Body of pancreas (tissue), 4 donors: ENCODE results near the gene ARAP1.
A peak's percentile ranks its signal among the peaks of the same experiment; 100 is the strongest.

Experiments used
- CTCF ChIP-seq, 7 experiments: fragments of 450-650 bp in 4 of 7; fragments of 200-600 bp in 3 of 7; sonication (generic) in 3 of 7; IDR thresholded peaks; one replicate each; pipeline ENCODE4 v1.5.1; 2016 to 2019; ENCODE audit warnings: antibody characterized with exemption in 7 of 7
- POLR2A ChIP-seq, 3 donors: fragments of 450-650 bp; IDR thresholded peaks; one replicate each; pipeline ENCODE4 v1.6.1; 2016; ENCODE audit warnings: antibody characterized with exemption in 3 of 3, mild to moderate bottlenecking in 2 of 3

- TF ChIP-seq CTCF (IDR thresholded peaks at IDR 0.05) (peak in 1 of 7 experiments; percentile 16), POLR2A (IDR thresholded peaks at IDR 0.05) (no peak)
Measured at GRCh38 chr11:72764503-72764902, 12.3 kb upstream of the ARAP1 start.
